HG03045 (cell line): ENCODE results near the gene NCKAP5.

Experiments used
- ATAC-seq: cut with Tn5 transposase; IDR thresholded peaks from one replicate; pipeline ENCODE4 v1.9.1; 2021; ENCODE audit warnings: mild to moderate bottlenecking, moderate library complexity; ENCODE audit not compliant: unreplicated experiment

The NCKAP5 gene

GRCh38 chr2:133409581-133410285, 158.5 kb downstream of the NCKAP5 start:
- ATAC-seq, result no peak

GRCh38 chr2:133408671-133409070, 159.6 kb downstream of the NCKAP5 start:
- ATAC-seq, result no peak

- no peak for ATAC-seq
These were observed 160.9 kb downstream of the NCKAP5 start for GRCh38 chr2:133407341-133407740.

- no peak for ATAC-seq
These were observed 163.0 kb downstream of the NCKAP5 start for GRCh38 chr2:133405252-133405651.

GRCh38 chr2:133400411-133400810, 167.9 kb downstream of the NCKAP5 start:
- no peak for ATAC-seq

GRCh38 chr2:133393895-133394294, 174.4 kb downstream of the NCKAP5 start:
- ATAC-seq, result no peak

GRCh38 chr2:133390156-133390555, 178.1 kb downstream of the NCKAP5 start:
- ATAC-seq, result no peak

- ATAC-seq, result no peak
These were observed 178.7 kb downstream of the NCKAP5 start for GRCh38 chr2:133389569-133389968.

- ATAC-seq, result no peak
These were observed 185.7 kb downstream of the NCKAP5 start for GRCh38 chr2:133382566-133382965.

GRCh38 chr2:133380991-133381390, 187.3 kb downstream of the NCKAP5 start:
- ATAC-seq, result no peak

- no peak for ATAC-seq
These were observed 189.2 kb downstream of the NCKAP5 start for GRCh38 chr2:133378928-133379549.

- no peak for ATAC-seq
These were observed 189.9 kb downstream of the NCKAP5 start for GRCh38 chr2:133378386-133378785.

- ATAC-seq, result no peak
These were observed 190.7 kb downstream of the NCKAP5 start for GRCh38 chr2:133377599-133377998.

GRCh38 chr2:133377021-133377481, 191.2 kb downstream of the NCKAP5 start:
- ATAC-seq, result no peak

GRCh38 chr2:133374781-133375180, 193.5 kb downstream of the NCKAP5 start:
- ATAC-seq, result no peak

GRCh38 chr2:133371286-133371685, 197.0 kb downstream of the NCKAP5 start:
- no peak for ATAC-seq

GRCh38 chr2:133369901-133370658, 198.2 kb downstream of the NCKAP5 start:
- ATAC-seq, result no peak

- ATAC-seq, result no peak
These were observed 203.1 kb downstream of the NCKAP5 start for GRCh38 chr2:133365117-133365516.

GRCh38 chr2:133364636-133365035, 203.6 kb downstream of the NCKAP5 start:
- no peak for ATAC-seq

GRCh38 chr2:133363884-133364283, 204.4 kb downstream of the NCKAP5 start:
- ATAC-seq, result no peak

GRCh38 chr2:133362061-133362476, 206.2 kb downstream of the NCKAP5 start:
- no peak for ATAC-seq

- no peak for ATAC-seq
These were observed 207.4 kb downstream of the NCKAP5 start for GRCh38 chr2:133360882-133361281.
